Karpas-422 (cell line): Measurements from ENCODE around the gene ATP5F1B. TPM values are rescaled to one million over a fixed set of nuclear protein-coding genes. Genes with fewer than 3 reads are reported as not detected.

ENCODE experiments used
- DNase-seq: peaks from one replicate; pipeline ENCODE4 v3.0.0-alpha.2; 2015
- H2AFZ ChIP-seq: fragments of 200-600 bp; sonication (generic); 2 replicates; pipeline ENCODE4 v1.6.1; 2014; ENCODE audit warnings: antibody characterized with exemption, low read length, mixed read lengths
- H3K27ac ChIP-seq: fragments of 200-600 bp; sonication (generic); 2 replicates; pipeline ENCODE4 v1.5.1; 2014; ENCODE audit warnings: mild to moderate bottlenecking, low read length, moderate library complexity
- H3K27me3 ChIP-seq: fragments of 200-600 bp; sonication (generic); 2 replicates; pipeline ENCODE4 v1.6.1; 2014; ENCODE audit warnings: low read length, mixed read lengths
- H3K36me3 ChIP-seq: fragments of 200-600 bp; sonication (generic); 2 replicates; pipeline ENCODE4 v1.6.1; 2014; ENCODE audit warnings: low read length, mixed read lengths; ENCODE audit not compliant: insufficient read depth
- H3K4me1 ChIP-seq: fragments of 200-600 bp; sonication (generic); 2 replicates; pipeline ENCODE4 v1.6.1; 2014; ENCODE audit warnings: mild to moderate bottlenecking, low read length, mixed read lengths
- H3K4me2 ChIP-seq: fragments of 200-600 bp; sonication (generic); 2 replicates; pipeline ENCODE4 v1.6.1; 2014; ENCODE audit warnings: low read length, low read depth, mild to moderate bottlenecking; ENCODE audit not compliant: poor library complexity, severe bottlenecking
- H3K4me3 ChIP-seq: fragments of 200-600 bp; sonication (generic); 2 replicates; pipeline ENCODE4 v1.5.1; 2014; ENCODE audit warnings: mild to moderate bottlenecking, antibody characterized with exemption, low read length, mixed read lengths
- H3K79me2 ChIP-seq: fragments of 200-600 bp; sonication (generic); 2 replicates; pipeline ENCODE4 v1.6.1; 2014; ENCODE audit warnings: mild to moderate bottlenecking, low read length, mixed read lengths
- H3K9ac ChIP-seq: fragments of 200-600 bp; sonication (generic); 2 replicates; pipeline ENCODE4 v1.6.0; 2014; ENCODE audit warnings: low read length
- H3K9me2 ChIP-seq: fragments of 200-600 bp; sonication (generic), shearing (Covaris generic); replicated peaks from 2 replicates; pipeline ENCODE4 v1.6.0; 2014; ENCODE audit warnings: mild to moderate bottlenecking, low read length, moderate library complexity; ENCODE audit not compliant: insufficient read depth
- H3K9me3 ChIP-seq: fragments of 300-700, 200-600 bp; sonication (generic); 2 replicates; pipeline ENCODE4 v1.6.1; 2014; ENCODE audit warnings: low read length, mixed read lengths
- H4K20me1 ChIP-seq: fragments of 200-600 bp; sonication (generic); 2 replicates; pipeline ENCODE4 v1.6.1; 2014; ENCODE audit warnings: mild to moderate bottlenecking, antibody characterized with exemption, low read length, low read depth; ENCODE audit not compliant: insufficient read depth
- total RNA-seq: library from RNA; depleted of rRNA; stranded (reverse); fragments of >200 nt; shearing (Covaris generic); gene quantifications from 2 replicates; pipeline ENCODE4 v1.2.3, GENCODE V29; 2014; ENCODE audit warnings: low replicate concordance

Gene ATP5F1B
- total RNA-seq, 1 experiment from 2014 or later, result 674 TPM

GRCh38 chr12:56632701-56633467 lies 12.9 kb downstream of the ATP5F1B start:
- Histone ChIP-seq H3K79me2 (peaks cover 22% of the 10 kb centered on the region), H3K9me2 (no peaks in the 10 kb centered on the region), H3K27ac (peak overlapping the region; percentile 41), H2AFZ (0 out of 2 replicates have a peak overlapping the region, but pooled peaks have one; percentile 69), H4K20me1 (peaks cover 8% of the 10 kb centered on the region; the same call in 1 of the 2 replicates), H3K9me3 (no peaks in the 10 kb centered on the region), H3K36me3 (peaks cover 4% of the 10 kb centered on the region; the same call in 1 of the 2 replicates), H3K27me3 (no peaks in the 10 kb centered on the region), H3K4me1 (peaks cover 74% of the 10 kb centered on the region), H3K4me3 (peak overlapping the region; percentile 74), H3K4me2 (peak overlapping the region; percentile 79), H3K9ac (peak overlapping the region; percentile 75)
- DNase-seq, result no peak

- Histone ChIP-seq H3K36me3 (no peaks in the 10 kb centered on the region), H2AFZ (0 out of 2 replicates have a peak overlapping the region, but pooled peaks have one; percentile 69), H3K9me2 (no peaks in the 10 kb centered on the region), H3K27me3 (no peaks in the 10 kb centered on the region), H3K4me1 (peaks cover 76% of the 10 kb centered on the region), H3K79me2 (peaks cover 30% of the 10 kb centered on the region), H3K9me3 (no peaks in the 10 kb centered on the region), H4K20me1 (peaks cover 8% of the 10 kb centered on the region; the same call in 1 of the 2 replicates), H3K4me2 (peak overlapping the region; percentile 79), H3K27ac (peak overlapping the region; percentile 61), H3K4me3 (peak overlapping the region; percentile 74), H3K9ac (peak overlapping the region; percentile 75)
- peak; percentile 79 for DNase-seq
Observed at GRCh38 chr12:56631790-56632700, 13.7 kb downstream of the ATP5F1B start.

DNA sequence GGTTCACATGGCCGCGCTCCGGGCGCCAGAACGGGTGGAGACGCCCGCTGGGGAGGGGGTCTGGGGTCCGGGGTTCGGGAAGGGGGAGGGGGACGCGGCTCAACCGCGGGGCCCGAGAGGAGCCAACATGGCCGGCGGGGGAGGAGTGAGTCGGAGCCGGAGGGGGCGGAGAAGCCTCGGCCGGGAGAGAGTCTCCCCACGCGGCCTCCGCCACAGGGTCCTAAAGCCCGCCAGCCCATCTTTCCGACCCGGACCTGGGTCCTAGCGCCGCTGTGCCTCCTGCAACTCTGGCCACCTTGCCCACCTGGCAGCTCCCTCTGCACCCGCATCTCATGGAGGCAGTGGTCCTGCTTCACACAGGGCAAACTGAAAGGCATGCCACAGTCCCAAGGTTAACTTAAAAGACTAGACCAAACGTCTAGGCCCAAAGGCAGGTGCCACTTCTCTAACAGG lies 15.6 kb downstream of the ATP5F1B start, which contains the start of gene BAZ2A:
TSS of gene BAZ2A (minus strand) at position 147 of the 453 bp plus-strand sequence. CDS start 12,796 bp downstream, outside the sequence.
- H3K27ac ChIP-seq, result peak within 1 kb of the TSS; percentile 76
- no peaks in the 10 kb centered on the region for H3K9me2 ChIP-seq
- peak; percentile 95 for DNase-seq
- H2AFZ ChIP-seq, result peak within 1 kb of the TSS; percentile 53; the same call in 1 of the 2 replicates
- no peaks in the 10 kb centered on the region for H3K9me3 ChIP-seq
- H3K36me3 ChIP-seq, result peaks cover 7% of the 10 kb centered on the region; the same call in 1 of the 2 replicates
- peaks cover 8% of the 10 kb centered on the region; the same call in 1 of the 2 replicates for H4K20me1 ChIP-seq
- peak within 1 kb of the TSS; percentile 99 for H3K4me3 ChIP-seq
- H3K27me3 ChIP-seq, result no peaks in the 10 kb centered on the region
- peak within 1 kb of the TSS; percentile 99 for H3K9ac ChIP-seq
- peak within 1 kb of the TSS; percentile 93 for H3K4me2 ChIP-seq
- peaks cover 49% of the 10 kb centered on the region for H3K79me2 ChIP-seq
- peaks cover 69% of the 10 kb centered on the region for H3K4me1 ChIP-seq

GRCh38 chr12:56629459-56630179 lies 16.2 kb downstream of the ATP5F1B start:
- peak overlapping the region; percentile 99 for H3K9ac ChIP-seq
- no peaks in the 10 kb centered on the region for H3K9me3 ChIP-seq
- H3K27ac ChIP-seq, result peak overlapping the region; percentile 76
- peak overlapping the region; percentile 53; the same call in 1 of the 2 replicates for H2AFZ ChIP-seq
- peaks cover 67% of the 10 kb centered on the region for H3K4me1 ChIP-seq
- peaks cover 55% of the 10 kb centered on the region for H3K79me2 ChIP-seq
- H3K36me3 ChIP-seq, result peaks cover 7% of the 10 kb centered on the region; the same call in 1 of the 2 replicates
- H3K27me3 ChIP-seq, result no peaks in the 10 kb centered on the region
- H4K20me1 ChIP-seq, result peaks cover 8% of the 10 kb centered on the region; the same call in 1 of the 2 replicates
- no peaks in the 10 kb centered on the region for H3K9me2 ChIP-seq
- peak overlapping the region; percentile 93 for H3K4me2 ChIP-seq
- peak overlapping the region; percentile 99 for H3K4me3 ChIP-seq
- DNase-seq, result peak; percentile 65

GRCh38 chr12:56628671-56629458 lies 16.9 kb downstream of the ATP5F1B start:
- peak; percentile 69 for DNase-seq
- H4K20me1 ChIP-seq, result peaks cover 8% of the 10 kb centered on the region; the same call in 1 of the 2 replicates
- H3K79me2 ChIP-seq, result peaks cover 62% of the 10 kb centered on the region
- H3K4me1 ChIP-seq, result peaks cover 60% of the 10 kb centered on the region
- H3K27ac ChIP-seq, result peak overlapping the region; percentile 76
- H3K9ac ChIP-seq, result peak overlapping the region; percentile 99
- no peaks in the 10 kb centered on the region for H3K9me3 ChIP-seq
- no peaks in the 10 kb centered on the region for H3K9me2 ChIP-seq
- no peak overlapping the region for H2AFZ ChIP-seq
- peak overlapping the region; percentile 93 for H3K4me2 ChIP-seq
- peaks cover 7% of the 10 kb centered on the region; the same call in 1 of the 2 replicates for H3K36me3 ChIP-seq
- H3K4me3 ChIP-seq, result peak overlapping the region; percentile 99
- H3K27me3 ChIP-seq, result no peaks in the 10 kb centered on the region

DNA sequence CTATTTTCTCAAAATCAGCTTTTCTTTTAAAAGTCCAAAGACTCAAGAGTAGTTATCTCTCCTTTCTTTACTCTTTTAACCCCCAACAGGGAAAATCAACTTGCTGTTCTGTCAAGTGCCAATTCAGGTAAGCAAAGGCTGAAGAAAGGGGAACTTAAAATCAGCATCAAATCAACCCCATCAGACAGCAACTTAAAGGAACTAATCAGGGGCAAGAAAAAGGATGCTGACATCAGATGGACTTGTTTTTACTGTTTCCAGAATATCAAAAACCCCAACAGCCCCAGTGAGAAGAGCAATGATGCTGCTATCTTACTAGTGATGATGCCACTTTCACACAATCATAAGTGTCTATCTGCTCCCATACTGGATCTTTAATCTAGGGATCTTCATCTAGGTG lies 19.1 kb downstream of the ATP5F1B start:
- H3K27ac ChIP-seq, result no peak overlapping the region
- H3K79me2 ChIP-seq, result peaks cover 84% of the 10 kb centered on the region
- H3K9me3 ChIP-seq, result no peaks in the 10 kb centered on the region
- H3K4me2 ChIP-seq, result no peak overlapping the region
- peaks cover 38% of the 10 kb centered on the region for H3K4me1 ChIP-seq
- no peak overlapping the region for H3K4me3 ChIP-seq
- H2AFZ ChIP-seq, result no peak overlapping the region
- peaks cover 7% of the 10 kb centered on the region; the same call in 1 of the 2 replicates for H3K36me3 ChIP-seq
- peaks cover 16% of the 10 kb centered on the region for H4K20me1 ChIP-seq
- no peaks in the 10 kb centered on the region for H3K9me2 ChIP-seq
- no peak for DNase-seq
- no peaks in the 10 kb centered on the region for H3K27me3 ChIP-seq
- no peak overlapping the region for H3K9ac ChIP-seq

DNA sequence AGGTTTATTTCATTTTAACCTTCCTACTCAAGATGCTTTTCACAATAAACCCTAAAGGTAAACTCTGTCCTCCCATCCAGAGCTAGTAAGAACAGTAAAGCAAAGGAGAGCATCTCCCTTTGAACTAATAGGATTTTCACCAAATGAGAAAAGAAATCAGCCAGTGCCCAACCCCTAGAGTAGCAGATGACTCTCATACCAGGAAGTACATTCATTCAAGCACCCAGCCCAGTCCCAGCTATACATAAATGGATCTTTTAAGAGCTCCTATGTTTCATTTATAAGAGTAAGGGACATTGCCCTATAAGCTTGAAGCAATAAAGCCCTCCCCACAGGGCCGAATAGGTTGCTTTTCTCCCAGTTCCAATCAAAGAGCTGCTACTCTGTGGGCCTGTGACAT lies 23.2 kb downstream of the ATP5F1B start:
- Histone ChIP-seq H3K79me2 (peaks cover 99% of the 10 kb centered on the region), H3K4me3 (no peak overlapping the region), H3K9ac (no peak overlapping the region), H3K4me2 (no peak overlapping the region), H3K4me1 (peaks cover 15% of the 10 kb centered on the region), H3K27ac (no peak overlapping the region), H3K27me3 (no peaks in the 10 kb centered on the region), H4K20me1 (peaks cover 8% of the 10 kb centered on the region), H3K36me3 (peaks cover 17% of the 10 kb centered on the region), H3K9me3 (no peaks in the 10 kb centered on the region), H2AFZ (no peak overlapping the region), H3K9me2 (no peaks in the 10 kb centered on the region)
- DNase-seq, result no peak
